DMS79 treated with DMSO at 0.1 percent for 48 hours (cell line): ENCODE data around the gene ANKMY2.
A peak's percentile ranks its signal among the peaks of the same experiment; 100 is the strongest.

Experiments used
- DNase-seq: peaks from one replicate; lab custom pipeline; 2025; lab: John Stamatoyannopoulos, UW

The ANKMY2 gene

DNA sequence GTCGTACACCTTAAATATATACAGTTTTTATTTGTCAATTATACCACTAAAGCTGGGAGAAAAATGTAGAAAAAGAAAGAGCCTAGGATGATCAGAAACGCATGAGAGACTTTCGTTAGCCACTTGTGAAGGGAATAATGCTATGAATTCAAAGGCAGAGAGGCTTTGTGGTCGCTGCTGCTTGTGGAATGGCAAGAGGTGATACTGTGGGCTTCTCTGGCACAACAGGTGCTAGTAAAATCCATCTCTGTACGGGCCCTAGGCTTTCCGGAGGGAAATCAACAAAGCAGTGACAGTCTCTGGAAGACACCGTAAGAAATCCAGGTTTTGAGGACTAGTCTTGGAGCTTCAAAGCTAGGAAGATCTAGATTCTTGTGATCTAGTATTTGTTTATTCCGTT, 66.3 kb downstream of the ANKMY2 start:
- DNase-seq = peak; percentile 36

GRCh38 chr7:16571941-16572340, 73.6 kb downstream of the ANKMY2 start:
- no peak for DNase-seq

GRCh38 chr7:16564909-16565426, 80.6 kb downstream of the ANKMY2 start:
- DNase-seq = peak; percentile 38

DNA sequence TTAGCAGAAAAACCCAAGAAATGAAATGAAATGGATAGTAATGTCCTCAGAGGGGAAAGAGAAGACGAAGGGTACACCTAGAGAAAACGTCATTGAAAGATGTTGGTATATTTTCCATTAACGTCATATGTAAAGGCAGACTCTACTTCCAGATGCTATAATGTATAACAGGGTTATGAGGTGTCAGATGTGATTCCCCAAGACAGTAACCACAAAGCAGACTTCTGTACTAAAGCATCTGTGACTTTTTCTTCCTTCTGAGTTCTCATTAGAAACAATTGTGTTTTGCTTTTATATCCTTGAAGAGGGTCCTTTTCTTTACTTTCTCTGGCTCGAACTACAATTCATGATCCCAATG, 81.6 kb downstream of the ANKMY2 start:
- DNase-seq = no peak

DNA sequence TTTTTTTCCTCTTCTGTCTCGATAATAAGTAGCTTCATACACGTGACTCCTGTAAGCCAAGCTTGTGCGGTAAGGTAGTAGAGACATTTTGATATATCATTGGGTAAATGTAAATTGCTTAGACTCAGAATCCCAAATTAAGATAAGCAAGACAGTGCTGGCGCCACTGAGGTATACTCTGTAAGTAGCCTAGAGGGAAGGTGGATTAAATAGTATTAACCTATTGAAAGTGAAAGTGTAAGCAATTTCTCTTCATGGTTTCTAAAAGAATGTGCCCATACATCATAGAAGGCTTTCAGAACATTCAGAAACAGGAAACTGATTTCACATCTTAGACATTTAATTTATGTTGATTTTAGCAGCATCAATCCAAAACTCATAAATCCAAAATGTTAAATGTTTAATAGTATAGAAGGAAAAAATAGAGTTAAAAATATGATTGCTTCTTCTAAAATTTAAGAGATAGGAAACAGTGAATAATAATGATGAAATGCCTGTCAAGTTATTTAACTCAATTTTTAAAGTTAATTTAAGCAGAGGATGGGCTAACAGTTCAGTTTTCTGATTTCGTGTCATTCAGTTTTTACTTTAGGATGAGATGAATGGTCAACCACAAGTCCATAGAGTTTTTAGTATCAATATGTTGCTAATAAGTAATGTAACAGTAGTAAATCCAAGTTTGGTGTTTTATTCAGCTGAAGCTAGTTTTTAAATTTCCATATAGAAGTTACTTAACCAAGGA, 82.1 kb downstream of the ANKMY2 start:
- no peak for DNase-seq

- DNase-seq = no peak
Observed at GRCh38 chr7:16562456-16563220, 82.9 kb downstream of the ANKMY2 start.

DNA sequence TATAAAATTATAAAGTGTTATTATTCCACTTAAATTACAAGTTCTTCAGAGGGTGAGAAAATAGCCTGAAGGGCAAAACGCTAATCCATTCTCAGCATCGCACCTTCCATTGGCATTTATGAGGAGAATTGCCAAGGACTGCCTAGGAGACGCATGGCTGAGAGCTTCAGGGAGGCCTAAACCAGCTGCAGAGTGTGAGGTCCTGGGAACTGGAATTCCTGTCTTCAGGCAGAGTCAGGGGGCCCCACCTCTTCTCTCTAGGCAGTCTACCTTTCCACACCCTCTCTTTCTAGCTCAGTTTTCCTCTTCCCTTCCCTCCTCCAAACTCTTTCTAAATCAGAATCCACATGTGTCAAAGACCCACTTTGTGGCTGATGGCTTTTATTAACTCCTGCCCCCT, 83.6 kb downstream of the ANKMY2 start:
- no peak for DNase-seq

DNA sequence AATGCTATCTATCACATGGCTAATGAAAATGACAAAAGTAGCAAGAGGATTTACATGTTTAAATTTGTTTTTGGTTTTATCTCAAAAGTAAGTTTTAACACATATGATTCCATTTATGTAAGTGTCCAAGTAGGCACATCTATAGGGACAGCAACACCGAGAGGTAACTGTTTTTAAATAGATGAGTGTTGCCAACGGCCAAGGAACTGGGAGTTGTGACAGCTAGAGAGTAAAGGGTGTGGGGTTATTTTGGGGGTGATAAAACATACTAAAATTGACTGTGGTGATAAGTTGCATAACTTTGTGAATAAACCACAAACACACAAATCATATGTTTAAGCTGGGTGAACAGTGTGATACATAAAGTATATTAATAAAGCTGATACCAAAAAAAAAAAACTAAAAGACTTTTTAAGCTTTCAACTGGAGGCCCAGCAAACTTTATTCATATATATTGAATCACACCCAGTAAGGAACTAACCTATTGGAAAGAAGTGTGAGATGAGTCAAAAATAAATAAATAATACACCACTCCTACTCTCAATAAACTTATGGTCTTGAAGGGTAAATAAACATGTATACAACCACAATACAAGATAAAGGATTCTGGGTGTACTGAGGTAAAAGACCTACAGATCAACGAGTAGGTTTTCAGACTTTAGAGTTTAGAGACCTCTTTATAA, 85.9 kb downstream of the ANKMY2 start:
- no peak for DNase-seq

DNA sequence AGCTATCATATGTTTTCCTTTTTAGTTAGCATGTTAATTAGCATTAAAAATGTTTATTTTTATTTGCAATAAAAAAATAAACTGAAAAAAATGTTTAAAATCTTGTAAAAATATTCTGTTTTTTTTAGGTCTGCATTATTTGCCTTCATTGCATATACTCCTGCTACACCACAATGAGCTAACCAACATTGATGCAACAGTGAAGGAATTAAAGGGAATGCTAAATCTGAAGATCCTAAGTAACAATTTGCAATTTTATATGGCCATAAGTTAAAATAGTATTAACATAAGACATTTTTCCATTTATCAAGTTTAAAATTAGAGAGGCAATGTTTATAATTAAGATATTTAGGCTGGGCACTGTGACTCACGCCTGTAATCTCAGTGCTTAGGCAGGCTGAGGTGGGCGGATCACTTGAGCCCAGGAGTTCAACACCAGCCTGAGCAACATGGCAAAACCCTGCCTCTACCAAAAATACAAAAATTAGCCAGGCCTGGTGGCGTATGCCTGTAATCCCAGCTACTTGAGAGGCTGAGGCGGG, 86.7 kb downstream of the ANKMY2 start:
- DNase-seq = no peak

GRCh38 chr7:16556359-16556758, 89.2 kb downstream of the ANKMY2 start:
- no peak for DNase-seq

GRCh38 chr7:16554518-16555236, 90.9 kb downstream of the ANKMY2 start:
- no peak for DNase-seq

DNA sequence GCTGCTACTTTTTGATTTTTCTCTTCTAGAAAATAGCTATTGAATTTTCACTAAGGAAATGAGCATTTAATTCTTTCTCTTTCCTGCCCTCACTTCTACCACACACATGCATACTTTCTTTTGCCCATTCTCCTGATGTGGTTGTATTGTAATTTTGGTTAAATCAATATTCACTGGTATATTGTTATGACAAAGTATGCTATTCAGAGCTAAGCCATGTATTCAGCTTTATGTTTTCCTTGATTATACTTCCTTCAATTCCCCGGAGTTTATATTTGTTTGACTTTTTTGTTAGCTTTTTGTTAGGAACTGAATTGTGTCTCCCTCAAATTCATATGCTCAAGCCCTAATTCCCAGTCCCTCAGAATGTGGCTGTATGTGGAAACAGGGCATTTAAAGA, 94.9 kb downstream of the ANKMY2 start:
- DNase-seq = no peak
